ENCODE results near the gene B3GALT4.

GRCh38 chr6:33278392-33278741 is 1.4 kb downstream of the B3GALT4 start:
- TF ChIP-seq CTCF (IDR thresholded peaks at IDR 0.05) (no peak), POLR2A (IDR thresholded peaks at IDR 0.05) (no peak)
